Choroid plexus epithelial cell (primary cell): ENCODE data around the gene ATP8B3.

Experiments
- DNase-seq: peaks from one replicate; pipeline ENCODE4 v3.0.0-alpha.2; 2010; ENCODE audit warnings: low read depth
- H3K4me3 ChIP-seq: 2 replicates; pipeline ENCODE4 v1.5.1; 2011; ENCODE audit warnings: low read depth, mild to moderate bottlenecking, control low read depth, low read length, moderate library complexity
- TF ChIP-seq, protein P1 (sequence below): conservative IDR thresholded peaks from 2 replicates; pipeline ENCODE4 v1.5.1; 2011; ENCODE audit warnings: low read depth, mild to moderate bottlenecking, control low read depth, inconsistent platforms, low read length, moderate library complexity

ATP8B3 gene

DNA sequence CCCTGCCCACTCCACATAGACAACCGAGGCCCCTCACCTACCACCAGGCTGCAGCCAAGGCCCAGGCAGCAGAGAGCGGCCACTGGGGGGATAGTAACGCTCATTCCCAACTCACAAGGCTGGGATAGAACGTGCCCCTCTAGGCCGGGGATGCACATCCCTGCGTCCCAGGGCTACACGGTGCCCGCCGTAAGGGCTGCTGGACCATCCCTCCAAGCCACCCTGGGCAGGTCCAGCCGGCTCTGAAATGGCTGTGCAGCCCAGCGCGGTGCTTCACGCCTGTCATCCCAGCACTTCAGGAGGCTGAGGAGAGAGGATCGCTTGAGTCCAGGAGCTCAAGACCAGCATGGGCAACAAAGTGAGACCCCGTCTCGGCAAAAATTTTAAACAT lies 33.0 kb upstream of the ATP8B3 start:
- TF ChIP-seq, protein P1, sequence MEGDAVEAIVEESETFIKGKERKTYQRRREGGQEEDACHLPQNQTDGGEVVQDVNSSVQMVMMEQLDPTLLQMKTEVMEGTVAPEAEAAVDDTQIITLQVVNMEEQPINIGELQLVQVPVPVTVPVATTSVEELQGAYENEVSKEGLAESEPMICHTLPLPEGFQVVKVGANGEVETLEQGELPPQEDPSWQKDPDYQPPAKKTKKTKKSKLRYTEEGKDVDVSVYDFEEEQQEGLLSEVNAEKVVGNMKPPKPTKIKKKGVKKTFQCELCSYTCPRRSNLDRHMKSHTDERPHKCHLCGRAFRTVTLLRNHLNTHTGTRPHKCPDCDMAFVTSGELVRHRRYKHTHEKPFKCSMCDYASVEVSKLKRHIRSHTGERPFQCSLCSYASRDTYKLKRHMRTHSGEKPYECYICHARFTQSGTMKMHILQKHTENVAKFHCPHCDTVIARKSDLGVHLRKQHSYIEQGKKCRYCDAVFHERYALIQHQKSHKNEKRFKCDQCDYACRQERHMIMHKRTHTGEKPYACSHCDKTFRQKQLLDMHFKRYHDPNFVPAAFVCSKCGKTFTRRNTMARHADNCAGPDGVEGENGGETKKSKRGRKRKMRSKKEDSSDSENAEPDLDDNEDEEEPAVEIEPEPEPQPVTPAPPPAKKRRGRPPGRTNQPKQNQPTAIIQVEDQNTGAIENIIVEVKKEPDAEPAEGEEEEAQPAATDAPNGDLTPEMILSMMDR, result no peak

DNA sequence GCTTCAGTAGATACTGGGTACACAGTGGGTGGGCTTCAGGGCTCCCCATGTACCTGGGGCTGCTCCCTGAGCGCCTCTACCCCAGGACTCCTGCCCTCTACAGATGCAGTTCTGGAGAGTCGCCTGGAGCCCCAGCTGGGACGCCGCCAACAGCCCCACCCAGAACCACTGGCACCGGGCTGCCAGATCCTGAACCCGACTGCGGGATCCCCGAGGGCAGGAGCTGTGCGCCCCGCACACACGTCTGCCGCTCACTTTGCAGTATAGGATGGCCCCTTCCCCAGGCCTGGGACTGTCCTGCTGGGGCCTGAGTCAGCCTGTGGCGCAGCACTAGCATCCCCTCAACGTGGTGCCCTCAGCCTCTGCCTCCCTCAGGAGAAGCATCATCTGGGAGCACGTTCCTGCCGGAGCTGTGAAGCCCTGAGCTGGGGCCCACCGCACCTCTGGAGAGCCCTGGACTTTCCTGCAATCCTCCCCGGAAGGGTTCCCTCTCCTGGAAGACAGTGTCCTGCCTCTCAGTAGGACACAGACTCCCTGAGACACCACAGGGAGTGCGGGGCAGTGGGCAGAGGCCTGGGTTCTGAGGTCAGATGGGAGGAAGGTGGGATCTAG lies 32.5 kb upstream of the ATP8B3 start:
- DNase-seq, result no peak
- TF ChIP-seq, protein P1, result no peak
- H3K4me3 ChIP-seq, result no peak overlapping the region

More for the DNA sequence above, 33.0 kb upstream of the ATP8B3 start:
- H3K4me3 ChIP-seq, result no peak overlapping the region
- DNase-seq, result no peak

DNA sequence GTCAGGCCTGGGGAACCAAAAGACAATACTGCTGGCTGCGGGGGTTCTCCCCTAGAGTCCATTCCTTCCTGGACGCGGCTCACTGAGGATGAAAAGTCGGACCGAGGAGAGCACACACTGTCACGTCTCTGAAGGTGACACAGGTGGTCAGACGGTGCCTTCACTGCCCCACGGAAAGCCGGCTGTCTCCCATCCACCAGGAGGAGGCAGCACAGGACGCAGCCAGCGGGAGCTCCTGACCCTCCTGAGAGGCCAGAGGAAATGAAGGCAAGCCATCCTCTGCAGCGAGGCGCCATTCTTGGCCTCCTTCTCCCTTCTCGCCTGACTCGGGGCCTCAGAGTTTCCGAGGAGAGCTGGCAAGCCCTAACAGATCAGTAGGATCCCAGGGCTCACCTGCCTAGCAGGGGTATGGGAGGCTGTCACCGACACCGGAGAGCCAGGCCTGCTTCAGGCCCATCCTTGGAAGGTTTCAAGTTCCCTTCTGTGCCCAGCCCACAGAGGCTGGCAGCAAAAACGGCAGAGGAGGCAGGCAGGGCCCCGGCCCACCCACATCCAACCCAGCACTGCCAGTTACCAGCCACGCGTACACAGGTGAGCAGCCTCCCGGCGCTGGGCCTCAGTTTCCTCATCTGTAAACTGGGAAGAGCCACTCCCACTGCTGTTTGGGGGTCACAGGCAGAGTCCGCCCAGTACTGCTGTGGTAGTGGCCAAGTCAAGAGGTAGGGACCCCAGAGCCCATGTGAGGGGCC lies 31.7 kb upstream of the ATP8B3 start:
- peak; percentile 30 for DNase-seq
- TF ChIP-seq, protein P1, result peak; percentile 45
- no peak overlapping the region for H3K4me3 ChIP-seq

DNA sequence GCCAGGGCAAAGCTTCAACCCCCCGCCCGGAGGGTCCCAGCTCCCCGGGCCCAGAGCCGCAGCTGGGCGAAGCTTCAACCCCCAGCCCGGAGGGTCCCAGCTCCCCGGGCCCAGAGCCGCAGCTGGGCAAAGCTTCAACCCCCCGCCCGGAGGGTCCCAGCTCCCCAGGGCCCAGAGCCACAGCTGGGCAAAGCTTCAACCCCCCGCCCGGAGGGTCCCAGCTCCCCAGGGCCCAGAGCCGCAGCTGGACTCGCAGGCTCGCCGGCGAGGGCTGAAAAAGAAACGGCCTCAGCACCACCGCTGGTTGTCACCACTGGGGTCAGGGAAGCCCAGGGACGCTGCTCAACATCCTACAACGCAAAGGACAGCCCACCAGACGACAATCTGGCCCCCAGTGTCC lies 31.0 kb upstream of the ATP8B3 start:
- TF ChIP-seq, protein P1, result no peak
- no peak for DNase-seq
- H3K4me3 ChIP-seq, result no peak overlapping the region

DNA sequence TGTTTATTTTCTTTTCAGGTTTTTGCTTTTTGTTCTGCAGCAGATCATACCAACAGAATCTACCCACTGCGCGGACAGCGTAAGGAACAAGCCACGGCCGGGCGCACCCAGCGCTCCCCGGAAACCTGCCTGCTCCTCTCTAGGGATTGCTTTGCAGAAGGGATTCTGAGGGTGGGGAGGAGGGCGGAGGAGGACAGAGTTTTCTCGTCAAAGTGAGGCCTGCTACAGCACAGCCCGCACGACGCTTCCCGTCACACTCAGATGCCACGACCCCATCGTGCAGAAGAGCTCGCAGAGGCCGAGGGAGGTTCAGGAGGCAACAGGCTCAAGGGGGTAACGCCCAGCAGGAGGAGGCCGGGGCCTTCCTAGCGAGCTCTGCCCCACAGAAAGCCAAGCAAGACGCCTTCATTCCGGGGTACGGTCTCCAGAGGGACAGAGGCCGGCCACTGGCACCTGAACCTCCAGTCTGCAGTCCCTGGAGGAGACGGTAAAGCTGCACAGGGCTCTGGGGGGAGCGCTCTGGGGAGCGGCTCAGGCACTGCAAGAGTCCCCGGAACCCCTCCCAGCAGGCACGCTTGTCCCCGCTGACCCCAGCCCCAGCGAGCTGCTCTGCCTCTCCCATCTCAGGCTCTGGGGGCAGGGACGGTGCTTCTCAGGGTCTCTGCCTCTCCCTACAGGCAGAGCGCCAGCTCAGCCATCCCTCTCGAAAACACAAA lies 29.3 kb upstream of the ATP8B3 start:
- no peak for DNase-seq
- TF ChIP-seq, protein P1, result no peak
- H3K4me3 ChIP-seq, result peak overlapping the region; percentile 7

DNA sequence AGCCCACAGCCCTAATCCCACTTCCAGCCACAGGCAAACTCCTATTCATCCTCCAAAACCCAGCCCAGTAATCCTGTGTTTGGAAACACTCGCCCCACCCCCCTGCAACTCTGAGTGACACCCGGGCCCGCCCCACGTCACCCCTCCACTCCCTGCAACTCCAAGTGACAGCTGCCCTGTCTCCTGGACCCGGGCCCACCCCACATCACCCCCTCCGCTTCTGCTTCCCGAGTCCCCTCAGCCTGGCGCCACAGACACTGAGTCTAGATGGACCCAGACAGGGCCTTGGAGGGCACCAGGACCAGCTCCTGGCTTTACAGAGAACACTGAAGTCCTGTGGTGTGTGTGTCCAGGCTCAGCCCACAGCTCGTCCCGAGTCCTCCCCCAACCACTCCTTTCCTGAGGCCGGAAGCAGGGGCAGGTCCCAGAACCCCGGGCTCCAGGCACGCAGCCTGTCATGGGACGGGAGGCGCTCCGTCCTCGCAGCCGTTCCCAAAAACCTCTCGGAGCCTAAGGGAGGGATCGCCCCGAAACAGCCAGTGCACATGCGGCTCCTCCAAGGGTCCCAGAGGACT lies 28.6 kb upstream of the ATP8B3 start:
- TF ChIP-seq, protein P1, result no peak
- H3K4me3 ChIP-seq, result peak overlapping the region; percentile 5
- peak; percentile 30 for DNase-seq
